ENCODE results near the gene PPP1R26.

Gene PPP1R26

DNA sequence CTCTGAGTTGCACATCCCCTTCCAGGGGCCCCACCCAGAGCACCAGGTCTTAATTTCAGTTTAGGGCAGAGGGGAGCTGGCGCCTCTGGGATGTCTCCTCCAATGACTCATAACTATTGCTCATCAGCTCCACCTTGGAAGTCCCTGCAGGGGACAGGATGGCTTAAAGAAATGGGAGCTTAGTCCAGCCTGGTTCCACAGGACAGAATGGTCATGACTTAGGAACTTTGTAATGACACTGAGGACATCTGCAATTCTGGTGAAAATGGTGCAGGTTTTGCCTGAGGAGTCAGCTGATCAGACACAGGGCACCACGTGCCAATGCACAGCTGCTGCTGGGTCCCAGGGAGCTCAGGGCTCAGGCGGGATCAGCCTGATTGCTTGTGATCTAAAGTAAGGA, 16.4 kb upstream of the PPP1R26 start:
- no peak for DNase-seq

DNA sequence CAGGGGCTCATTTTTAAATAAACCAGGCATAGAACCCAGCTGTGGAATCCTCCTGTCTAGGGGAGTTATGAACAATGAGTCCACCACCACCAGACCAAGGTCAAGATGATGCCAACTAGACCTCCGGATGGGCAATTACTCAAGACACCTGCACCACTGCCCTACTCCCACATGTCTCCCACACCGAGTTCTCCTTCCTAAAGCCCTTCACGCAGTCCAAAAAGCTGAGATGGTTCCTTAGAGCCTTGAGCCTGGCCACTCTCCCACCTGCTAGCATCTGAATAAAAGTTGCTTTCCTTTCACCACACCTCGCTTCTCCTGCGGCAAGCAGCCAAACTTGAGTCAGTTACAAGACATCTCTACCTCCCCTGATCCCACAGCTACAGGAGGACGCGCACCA, 15.4 kb upstream of the PPP1R26 start:
- no peak for DNase-seq

DNA sequence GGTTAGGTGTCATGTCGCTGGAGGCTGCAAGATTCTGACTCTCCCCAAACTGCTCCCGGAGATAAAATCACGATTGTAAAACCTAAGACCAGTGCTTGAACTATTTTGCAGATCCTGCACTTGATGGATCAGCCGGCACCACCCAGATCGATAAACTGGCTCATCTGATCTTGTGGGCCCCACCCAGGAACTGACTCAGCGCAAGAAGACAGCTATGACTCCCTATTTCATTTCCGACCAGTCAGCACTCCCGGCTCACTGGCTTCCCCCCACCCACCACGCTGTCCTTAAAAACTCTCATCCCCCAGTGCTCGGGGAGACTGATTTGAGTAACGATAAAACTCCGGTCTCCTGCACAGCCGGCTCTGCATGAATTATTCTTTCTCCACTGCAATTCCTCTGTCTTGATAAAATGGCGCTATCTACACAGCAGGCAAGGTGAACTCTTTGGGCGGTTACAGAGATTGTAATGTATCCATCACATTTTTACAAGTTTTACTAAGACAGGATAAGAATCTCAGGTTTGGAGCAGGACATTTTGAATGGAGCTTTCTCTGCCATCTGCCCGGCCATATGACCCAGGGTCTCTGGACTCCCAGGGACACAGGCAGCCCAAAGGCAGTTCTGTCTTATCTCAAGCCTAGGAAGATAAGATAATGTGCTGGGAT, 10.6 kb upstream of the PPP1R26 start:
- peak; percentile 44 to 60 for DNase-seq

DNA sequence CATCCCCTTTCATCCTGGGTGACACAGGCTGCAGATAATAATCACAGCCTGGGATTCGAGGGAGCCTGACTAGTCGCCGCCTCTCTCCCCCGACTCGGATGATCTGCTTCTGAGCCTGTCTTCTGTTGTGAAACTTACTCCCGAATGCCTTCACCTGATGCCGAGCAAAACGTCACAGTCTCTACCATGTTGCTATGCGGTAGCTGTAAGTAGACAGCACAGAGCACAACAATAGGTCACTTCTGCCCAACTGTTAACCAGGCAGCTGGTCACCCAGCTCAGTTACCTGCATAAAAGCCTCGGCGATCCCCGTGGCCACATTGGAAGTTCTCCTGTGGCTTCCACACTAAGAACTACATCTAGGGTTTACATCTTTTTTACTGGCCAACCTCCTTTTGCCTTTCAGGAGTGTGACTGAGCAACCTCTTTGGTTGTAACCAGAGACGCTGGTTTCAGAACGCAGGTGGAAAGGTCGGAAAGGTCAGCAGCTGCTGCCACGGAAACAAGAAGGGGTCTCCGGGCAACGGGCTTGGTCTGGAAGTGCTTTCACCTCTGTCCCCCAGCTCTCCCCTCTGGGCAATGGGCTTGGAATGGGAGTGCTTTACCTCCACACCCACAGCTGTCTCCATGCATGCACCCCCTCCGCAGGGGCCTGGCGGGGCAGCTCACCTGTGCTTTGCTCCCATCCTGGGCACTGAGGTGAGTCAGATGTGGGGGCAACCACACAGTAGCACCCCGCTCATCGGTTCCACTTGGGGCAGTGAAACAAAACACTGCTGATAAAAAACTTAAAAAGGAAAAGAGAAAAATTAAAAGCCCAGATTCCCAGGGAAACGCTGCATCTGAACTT, 7.6 kb upstream of the PPP1R26 start:
- DNase-seq = no peak

DNA sequence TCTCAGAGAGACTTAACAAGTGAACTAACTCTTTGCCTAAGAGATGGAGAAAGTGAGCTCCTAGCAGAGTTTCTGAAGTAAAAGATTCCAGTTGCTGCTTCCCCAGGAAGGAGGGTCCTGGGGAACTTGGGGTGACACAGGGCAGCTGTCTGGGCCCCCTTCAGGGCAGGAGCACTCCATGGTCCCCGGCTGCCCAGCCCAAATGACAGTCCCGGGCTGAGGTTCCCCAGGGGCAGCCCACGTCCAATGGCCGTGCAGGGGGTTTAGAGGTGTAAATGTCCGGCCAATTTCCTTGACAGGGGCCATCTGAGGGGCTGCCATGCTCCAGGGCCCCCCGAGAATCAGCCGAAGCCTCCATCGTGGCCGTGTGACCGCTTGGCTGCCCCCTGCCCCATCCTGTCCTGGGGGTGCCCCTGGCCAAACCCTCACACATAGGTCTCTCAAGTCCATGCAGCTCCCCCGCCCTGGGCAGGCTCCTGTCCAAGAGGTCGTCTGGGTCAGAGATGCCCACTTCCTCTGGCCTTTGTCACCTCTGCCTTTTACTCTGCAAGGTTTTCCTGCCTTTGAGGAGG, 5.5 kb upstream of the PPP1R26 start:
- DNase-seq = no peak

DNA sequence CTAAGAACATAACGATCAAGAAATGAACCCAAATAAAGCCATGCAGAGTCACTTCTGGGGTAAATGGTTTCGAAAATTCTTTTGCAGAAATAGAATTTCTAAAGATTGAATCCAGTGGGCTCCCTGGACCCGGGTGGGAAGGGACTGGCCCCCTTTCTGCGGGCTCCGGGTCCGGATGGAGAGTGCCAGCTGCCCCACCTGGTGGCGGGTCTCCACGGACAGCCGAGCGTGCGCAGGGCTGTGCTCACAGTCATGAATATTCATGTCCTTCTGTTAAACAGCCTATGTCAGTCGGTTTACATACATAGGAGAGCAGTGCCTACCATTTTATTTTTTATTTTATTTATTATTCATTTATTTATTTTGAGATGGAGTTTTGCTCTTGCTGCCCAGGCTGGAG, 4.7 kb upstream of the PPP1R26 start:
- no peak for DNase-seq

DNA sequence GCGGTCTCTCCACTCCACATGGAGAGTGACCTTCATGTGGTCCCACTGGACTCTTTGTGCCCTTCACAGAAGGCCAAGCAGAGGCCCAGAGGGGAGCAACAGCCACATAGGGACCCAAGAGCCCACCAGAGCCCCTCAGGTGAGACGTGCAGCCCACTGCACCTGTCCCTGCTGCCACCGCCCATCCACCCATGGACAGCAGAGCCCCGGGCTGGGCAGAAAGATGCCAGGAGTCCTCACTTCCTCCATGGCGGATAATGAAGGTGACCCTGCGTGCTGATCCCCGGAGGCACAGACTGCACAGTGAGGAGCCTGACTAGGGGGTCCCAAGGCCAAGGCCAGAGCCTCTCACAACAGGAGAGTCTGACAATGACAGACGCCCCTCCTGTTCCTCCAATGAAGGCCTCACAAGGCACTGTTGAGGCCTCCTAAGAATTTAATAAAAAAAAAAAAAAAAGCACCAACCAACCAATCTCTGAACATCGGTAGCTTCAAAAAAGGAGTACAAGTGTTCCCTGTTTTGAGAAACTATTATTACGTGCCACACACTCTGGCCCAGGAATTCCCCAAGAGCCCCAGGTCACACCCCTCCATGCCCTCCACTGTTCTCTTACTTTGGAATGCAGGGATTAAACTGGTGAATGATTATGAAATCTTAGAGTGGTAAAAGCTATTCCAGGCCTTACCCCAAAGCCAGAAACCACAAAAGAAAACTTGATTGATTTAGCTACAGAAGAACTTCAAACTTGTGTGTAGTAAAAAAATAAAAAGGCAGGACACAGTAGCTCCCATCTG, 2.8 kb upstream of the PPP1R26 start:
- no peak for DNase-seq

DNA sequence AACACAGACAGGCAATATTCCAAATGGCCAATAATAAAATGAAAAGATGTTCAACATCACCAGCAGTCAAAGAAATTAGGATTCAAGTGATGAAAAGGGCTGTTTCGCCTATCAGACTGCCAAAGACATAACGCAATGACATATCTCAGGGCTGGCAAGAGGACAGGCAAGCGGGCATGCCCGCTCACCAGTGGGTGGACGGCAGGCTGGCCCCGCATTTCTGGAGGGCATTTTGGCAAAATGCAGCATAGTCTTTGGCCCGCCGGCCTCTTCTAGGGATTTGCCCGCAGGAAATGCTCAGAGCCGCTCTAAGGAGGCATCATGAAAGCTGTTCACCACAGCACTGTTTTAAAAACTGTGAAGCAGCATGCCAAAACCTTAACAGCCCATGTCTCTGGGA, 1.4 kb upstream of the PPP1R26 start:
- no peak for DNase-seq

DNA sequence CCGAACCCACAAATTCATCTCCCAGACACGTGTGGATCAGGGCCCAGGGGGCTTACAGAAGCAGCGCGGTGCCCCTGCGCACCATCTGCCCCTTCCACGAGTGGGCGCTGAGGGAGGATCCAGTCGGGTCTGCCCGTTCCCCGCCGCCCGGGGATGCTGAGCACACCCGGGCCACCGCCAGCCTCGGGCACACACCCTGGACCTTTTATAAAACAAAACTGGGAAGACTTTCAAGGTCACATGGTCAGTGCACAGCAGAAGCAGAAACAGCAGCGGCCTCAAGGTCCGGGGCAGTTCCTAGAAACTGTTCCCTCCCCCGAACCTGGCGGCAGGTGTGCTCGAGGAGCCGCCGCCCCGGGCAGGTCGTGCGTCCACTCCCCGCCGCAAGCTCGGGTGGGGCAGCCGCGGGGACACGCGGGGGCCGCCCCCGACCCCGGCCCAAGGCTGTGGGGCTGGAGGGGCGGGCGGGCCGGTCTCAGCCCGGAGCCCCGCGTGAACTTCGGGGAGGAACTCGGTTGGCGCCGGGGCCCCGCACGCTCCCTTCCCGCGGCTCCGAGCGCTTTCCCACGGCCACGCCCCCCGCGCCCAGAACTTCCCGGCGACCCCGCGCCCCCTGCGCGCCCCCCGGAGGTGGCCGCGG, 633 bp upstream of the PPP1R26 start:
- no peak for DNase-seq

DNA sequence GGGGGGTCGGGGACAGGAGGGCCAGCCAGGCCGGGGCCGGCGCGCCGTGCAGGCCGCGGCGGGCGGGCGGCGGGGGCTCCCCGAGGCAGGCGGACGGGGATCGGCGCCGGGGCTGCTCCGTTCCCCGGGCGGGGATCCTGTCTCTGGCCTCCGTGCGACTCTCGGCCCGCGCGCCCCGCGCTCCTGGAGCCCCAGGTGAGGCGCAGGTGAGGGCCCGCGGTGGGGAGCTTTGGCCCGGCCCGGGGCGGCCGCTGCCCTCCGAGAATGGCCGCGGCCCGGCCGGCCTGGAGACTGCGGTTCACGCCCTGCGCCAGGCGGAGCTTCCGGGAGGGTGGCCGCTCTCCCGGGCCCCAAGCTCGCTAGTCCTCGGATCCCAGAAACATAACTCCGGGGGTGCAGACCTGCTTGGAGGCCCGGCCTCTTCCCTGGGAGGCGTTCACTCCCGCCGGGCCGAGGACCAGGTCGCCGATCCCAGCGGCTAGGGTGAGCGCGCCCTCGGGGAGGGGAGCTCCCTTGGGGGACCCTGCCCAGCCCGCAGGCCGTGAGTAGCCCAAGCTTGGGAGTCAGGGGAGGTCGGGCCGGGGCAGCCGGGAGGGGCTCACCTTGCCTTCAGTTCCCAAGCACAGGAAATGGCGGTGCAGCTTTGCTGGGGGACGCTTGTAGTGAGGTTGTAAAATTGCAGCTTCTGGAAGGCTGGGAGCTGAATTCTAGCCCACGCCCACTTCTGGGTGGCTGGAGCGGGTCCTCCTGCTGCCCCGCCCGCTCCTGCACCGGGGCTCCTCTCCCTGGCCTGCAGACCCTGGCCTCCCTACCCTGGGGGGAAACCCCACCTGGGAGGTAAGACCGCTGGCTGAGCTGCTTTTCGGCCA, 723 bp downstream of the PPP1R26 start:
- DNase-seq = no peak

DNA sequence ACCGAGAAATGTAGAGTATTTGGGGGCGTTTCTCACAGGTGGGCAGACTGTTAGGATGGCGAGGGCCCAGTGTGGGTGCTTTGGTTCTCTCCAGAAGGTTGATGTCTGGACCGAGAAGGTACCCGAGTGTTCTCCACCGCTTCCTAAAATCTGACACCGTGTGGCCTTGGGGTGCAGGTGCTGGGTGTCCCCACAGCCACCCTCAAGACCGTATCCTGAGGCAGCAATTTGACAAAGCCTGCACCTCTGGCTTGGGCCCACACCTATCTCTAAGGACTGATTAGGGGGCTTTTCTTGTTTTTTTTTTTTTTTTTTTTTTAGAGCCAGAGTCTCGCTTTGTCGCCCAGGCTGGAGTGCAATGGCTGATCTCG, 1.3 kb downstream of the PPP1R26 start:
- no peak for DNase-seq

DNA sequence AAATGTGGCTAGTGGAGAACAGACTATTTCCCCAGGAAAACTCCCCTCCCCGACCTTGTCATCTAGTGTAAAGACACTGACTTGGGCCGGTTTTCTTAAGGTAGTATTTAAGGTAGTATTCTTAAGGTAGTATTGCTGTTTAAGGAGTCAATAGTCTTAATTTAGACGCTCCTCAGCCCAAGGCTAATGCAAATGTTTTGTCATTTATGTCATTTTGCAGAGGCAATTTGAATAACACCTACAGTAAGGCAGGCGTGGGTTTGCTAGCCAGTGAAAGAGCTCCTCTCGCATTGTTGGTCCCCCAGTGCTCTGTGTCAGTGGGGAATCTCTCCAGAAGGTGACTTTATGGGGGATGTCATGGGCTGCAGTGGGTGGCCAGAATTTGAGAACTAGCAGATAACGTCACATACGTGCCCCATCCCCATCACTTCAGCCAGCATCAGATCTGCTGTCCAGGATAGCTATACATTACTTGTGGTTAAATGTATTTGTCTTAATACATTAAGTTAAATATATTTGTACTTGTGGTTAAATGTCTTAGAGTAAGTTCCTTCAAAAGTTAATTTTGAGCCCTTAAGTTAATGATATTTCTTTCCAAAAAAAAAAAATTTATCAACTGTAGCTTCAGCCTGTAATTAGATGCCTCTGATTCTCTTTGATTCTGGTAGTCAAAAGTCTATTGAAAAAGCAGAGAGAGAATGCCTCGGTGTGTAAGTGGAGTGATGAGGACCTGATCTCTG, 2.6 kb downstream of the PPP1R26 start:
- DNase-seq = no peak

DNA sequence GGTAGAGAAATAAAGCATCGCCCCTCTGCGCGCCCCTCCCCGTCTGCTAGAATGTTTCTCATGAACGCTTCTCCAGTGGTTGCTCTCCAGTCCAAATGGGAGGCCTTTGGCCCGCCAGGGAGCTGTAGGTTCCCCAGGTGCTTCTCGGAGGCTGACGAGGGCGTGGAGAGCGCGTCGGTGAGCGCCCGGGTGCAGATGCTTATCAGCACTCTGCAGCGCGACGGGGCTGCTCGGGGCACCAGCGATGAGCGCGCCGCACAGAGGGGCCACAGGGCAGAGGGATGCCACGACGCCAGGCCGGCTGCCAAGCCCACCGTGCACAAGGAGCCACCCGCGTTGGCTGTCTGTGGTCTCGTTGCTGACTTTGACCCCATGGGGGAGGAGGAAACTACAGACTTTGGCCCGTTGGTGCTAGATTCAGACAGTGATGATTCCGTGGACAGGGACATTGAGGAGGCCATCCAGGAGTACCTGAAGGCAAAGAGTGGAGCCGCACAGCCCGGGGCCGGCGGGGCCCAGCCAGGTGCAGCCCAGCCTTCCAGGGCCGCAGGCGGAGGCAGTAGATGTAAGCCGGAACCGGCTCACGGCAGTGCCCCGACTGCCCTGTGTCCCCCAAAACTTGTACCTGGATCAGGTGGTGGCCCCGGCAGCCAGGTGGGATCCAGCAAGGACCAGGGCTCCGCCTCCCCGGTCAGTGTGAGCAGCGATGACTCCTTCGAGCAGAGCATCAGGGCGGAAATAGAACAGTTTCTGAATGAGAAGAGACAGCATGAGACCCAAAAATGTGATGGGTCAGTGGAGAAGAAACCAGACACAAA, 5.1 kb downstream of the PPP1R26 start:
- DNase-seq = no peak

DNA sequence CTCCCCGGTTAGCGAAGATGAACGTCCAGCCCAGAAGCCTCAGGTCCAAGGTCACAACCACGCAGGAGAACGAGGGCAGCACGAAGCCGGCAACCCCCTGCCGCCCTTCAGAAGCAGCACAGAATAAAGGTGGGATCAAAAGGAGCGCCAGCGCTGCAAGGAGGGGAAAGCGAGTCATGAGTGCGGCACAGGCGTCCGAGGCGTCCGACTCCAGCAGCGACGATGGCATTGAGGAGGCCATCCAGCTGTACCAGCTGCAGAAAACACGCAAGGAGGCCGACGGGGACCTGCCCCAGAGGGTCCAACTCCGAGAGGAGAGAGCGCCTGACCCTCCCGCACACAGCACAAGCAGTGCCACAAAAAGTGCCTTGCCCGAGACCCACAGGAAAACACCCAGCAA, 5.8 kb downstream of the PPP1R26 start:
- no peak for DNase-seq

DNA sequence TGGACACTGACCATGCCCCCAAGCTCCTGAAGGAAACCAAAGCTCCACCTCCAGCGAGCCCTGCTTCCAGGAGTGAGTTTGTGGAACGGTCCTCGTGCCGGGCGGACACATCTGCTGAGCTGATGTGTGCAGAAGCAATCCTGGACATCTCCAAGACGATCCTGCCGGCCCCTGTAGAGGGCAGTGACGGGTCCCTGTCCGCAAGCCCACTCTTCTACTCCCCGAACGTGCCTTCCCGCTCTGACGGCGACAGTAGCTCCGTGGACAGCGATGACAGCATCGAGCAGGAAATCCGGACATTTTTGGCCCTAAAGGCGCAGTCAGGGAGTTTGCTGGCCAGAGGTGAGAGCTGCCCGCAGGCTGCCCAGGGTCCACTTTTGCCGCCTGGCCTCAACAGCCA, 6.2 kb downstream of the PPP1R26 start:
- no peak for DNase-seq

DNA sequence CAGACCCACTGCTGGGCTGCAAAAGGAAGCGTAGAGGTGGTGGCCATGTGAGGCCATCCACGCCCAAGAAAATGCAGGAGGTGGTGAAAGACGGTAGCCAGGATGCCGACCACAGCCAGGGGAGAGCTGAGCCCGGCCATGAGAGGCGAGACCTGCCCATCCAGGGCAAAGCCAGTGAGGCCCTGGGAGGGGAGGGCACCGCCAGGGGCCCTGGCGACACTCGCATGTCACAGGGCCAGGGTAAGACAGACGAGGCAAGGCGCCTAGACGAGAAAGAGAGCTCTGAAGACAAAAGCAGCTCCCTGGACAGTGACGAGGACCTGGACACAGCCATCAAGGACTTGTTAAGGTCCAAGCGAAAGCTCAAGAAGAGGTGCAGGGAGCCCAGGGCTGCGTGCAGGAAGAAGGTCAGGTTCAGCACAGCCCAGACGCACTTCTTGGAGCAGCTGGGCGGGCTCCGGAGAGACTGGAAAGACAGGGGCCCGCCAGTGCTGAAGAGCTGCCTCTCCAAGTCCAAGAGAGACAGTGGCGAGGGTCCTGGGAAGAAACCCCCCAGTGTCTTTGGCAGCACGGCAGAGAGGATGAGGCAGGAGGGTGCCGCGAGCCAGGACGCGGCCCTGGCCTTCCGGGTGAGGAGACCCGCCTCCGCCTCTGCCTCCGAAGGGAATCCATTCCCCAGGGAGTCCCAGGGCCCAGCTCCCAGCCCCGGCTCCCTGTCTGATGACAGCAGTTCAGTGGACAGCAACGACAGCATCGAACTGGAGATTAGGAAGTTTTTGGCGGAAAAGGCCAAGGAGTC, 6.9 kb downstream of the PPP1R26 start:
- DNase-seq = no peak

DNA sequence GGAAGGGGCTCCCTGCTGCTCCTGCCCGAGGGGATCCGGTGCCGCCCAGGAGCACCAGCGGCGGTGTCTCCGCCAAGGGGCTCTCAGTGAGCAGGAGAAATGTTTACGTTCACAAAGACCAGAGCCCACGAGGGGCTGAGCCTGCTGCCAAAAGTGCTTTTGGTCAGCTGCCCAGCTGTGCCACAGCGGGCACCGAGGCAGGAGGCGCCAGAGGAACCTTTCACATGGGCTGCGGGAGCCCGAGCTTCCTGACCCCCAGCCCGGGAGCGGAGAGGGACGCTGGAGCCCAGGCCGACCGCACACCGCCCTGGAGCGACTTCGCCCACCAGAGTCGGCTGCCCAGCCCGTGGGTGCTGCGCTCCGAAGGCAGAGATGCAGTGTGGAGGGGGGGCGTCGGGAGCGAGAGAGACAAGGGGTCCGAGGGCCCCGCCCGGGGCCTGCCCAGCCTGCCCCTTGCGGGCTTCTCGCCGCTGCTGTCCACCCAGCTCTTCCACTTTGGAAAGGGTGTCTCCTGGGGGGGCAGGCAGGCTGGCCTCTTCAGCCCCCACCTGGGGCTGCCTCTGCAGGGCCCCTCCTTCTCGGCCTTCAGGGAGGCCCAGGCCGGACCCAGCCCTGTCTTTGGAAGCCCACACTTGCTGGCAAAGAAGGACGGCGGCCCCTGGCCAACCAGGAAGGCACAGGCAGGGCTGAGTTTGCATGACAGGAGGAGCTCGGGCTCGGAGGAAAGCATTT, 7.9 kb downstream of the PPP1R26 start:
- no peak for DNase-seq

DNA sequence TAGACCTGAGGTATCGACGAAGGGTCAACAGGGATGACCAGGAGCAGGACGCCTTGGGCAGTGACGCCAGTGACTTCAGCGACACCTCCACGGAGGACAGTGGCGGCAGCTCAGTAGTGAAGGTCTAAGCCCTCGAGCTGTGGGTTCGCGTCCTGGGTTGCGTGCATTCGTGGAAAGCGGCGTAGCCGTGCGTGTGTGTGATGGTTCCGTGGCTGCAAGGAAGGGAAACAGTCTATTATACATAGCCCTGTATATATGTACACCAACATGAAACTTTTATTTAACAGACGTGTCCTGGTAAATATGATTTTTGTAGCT, 8.4 kb downstream of the PPP1R26 start:
- DNase-seq = no peak

DNA sequence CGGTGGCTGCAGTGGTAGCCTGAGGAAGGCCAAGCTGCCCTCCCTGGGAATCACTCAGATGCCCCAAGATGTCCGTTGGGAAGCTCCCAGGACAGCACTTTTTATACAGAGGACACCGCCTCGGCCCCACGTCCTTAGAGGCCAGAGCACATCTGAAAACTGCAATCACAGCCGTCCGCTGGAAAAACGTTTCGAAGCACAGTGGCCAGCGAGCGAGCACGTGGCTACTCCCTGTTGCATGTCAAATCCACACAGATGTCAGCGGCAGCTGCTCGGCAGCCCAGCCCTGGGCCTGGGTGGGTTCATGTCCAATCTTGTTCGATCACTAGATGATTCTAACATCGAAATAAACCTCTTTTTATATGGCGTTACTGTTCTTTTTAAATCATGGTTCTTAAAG, 8.9 kb downstream of the PPP1R26 start:
- no peak for DNase-seq

Measured in activated CD4-positive, alpha-beta T cell treated with anti-CD3 and anti-CD28 coated beads, Interleukin-2, amount 50 U/mL, for 4 hours (primary cell).